ENCODE data around the gene MFAP5.

MFAP5 gene, protein sequence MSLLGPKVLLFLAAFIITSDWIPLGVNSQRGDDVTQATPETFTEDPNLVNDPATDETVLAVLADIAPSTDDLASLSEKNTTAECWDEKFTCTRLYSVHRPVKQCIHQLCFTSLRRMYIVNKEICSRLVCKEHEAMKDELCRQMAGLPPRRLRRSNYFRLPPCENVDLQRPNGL

DNA sequence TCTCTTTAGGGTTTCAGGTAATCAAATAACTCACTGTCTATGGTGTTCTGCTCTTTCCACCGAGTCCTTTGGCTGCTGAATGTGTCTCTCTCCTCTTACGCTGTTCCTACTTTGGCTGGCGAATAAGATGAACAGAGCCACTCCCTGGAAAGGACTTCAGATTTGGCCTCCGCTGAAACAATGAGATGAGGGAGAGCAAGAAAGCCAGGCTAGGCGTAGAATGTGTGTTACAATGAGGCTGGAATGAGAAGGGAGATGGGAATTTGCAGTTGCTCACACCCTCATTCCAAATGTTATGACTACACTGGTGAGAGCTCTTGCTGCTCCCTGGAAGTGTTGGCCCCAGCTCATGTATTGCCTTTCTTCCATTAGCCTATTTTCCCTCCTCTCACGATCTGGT, at the start of gene MFAP5:
TSS of gene MFAP5 (minus strand) at position 234 of the 400 bp plus-strand sequence. CDS start 722 bp downstream, outside the sequence.
- no peak for DNase-seq

DNA sequence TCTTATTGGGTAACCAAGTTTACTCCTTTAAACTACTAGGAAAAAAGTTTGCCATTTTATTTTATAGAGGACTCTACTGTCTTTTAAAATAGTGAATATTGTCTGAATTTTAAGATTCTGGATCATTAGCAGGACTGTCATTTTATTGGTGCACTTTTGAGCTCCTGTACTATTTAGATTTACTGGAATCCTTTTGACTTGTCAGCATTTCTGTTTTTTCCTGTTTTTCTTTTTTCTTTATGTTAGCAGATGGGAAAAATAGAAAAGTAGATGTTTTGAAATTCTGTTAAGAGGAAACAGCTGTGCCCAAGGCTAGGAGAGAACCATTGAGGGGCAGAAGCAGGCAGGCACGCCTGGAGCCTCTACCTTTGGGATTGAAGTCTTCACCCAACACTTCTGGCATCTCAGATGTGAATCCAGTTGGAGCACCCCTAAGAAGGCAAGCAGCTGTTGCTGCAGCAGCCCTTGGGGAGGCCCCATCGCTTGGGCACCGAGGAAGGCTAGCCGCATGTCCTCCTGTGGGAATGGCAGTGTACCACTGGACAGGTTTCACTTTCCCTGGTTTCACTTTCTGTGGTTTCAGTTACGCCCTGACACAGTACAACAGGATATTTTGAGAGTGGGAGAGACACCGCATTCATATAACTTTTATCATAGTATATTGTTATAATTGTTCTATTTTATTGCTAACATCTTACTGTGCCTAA, 46.7 kb upstream of the MFAP5 start:
- no peak for DNase-seq

- no peak for DNase-seq
Observed at GRCh38 chr12:8702159-8702558, 39.5 kb upstream of the MFAP5 start.

DNA sequence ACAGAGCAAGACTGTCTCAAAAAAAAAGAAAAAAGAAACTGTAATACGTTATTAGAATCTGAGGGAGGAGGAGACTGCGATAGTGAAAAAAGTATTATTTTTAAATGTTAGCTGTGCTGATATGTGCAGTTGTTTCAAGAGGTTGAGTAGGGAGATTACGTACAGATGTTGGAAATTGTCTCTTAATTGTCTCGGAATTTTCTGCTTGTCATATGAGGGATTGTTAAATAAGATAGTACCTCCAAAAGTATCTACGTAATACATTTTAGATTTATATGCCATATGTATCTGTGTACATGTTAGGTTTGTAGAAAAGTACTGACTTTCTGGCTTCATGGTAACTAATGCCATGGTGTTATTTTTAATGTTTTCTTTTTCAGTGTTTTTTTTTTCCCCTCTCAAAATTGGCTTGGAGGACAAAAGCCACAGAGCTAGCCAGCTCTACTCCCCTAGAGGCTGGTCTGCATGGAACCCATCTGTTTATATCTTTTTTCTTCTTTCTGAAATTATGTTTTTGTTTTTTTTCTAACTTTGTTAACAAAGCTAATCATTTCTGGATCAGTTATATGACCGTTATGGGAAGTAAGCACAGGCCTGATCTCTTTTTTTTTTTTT, 38.5 kb upstream of the MFAP5 start:
- no peak for DNase-seq

- DNase-seq, result no peak
Observed at GRCh38 chr12:8699714-8700113, 37.1 kb upstream of the MFAP5 start.

GRCh38 chr12:8698879-8699278, 36.3 kb upstream of the MFAP5 start:
- DNase-seq, result no peak

- DNase-seq, result no peak
Observed at GRCh38 chr12:8698132-8698851, 35.7 kb upstream of the MFAP5 start.

- DNase-seq, result no peak
Observed at GRCh38 chr12:8697476-8698131, 35.0 kb upstream of the MFAP5 start, which contains the start of gene RIMKLB. Gene RIMKLB, plus strand, starts transcription at chr12:8697991. Its CDS starts 15,876 bp downstream, at chr12:8713867.

- DNase-seq, result no peak
Observed at GRCh38 chr12:8697120-8697475, 34.5 kb upstream of the MFAP5 start.

GRCh38 chr12:8696442-8697090, 33.9 kb upstream of the MFAP5 start:
- DNase-seq, result no peak

- no peak for DNase-seq
Observed at GRCh38 chr12:8695116-8695515, 32.5 kb upstream of the MFAP5 start.

GRCh38 chr12:8692573-8692972, 29.9 kb upstream of the MFAP5 start:
- DNase-seq, result no peak

DNA sequence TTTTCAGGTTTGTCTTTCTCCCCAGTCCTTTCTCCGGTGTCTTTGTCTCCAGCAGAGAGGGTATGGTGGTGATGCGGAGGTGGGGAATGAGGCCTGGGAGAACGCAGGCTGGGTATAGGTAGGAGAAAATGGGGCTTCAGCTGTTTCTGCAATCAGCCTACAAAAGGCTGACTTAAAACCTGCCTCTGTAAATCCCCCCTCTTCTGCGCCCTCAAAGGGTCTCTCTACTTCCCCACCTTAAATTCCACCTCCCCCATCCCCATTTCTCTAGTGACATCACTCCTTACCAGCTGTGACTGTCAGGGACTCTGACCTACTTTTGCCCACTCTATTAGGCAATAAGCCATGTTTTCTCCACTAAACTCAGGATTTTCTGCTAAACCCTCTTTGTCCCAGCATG, 27.1 kb upstream of the MFAP5 start:
- DNase-seq, result no peak

DNA sequence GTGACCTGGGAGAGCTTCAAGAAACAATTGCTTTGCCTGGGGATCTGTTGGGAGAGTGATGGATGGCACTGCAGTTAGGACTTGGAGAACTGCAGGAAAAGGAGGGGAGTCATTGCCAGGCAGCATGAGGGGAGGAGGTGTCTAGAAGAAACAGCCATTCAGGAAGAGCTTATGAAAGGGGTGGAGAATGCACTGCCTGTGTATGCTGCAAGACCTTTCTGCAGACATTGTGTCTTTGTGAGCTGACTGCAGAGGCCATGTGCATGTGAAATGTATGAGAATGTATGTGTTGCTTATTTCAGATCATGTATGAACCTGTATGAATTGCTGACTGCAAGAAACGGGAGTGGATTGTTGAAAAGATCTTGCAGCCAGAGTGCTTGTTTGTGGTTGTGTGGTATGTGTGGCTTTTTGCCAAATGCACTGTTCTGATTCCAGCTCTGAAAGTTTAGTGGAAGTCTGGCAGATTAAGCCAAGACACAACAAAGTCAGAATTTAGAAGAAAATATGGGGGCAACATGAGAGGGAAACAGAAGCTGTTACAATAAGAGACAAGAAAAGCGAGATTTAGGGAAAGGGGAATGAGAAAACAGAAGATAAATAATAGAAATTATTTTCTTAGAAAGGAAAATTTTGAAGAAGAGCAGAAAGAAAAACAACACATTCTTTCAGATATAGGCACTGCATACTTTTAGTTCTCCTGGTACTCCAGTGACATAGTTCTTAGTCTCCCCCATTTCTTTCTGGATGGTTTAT, 25.4 kb upstream of the MFAP5 start:
- no peak for DNase-seq

DNA sequence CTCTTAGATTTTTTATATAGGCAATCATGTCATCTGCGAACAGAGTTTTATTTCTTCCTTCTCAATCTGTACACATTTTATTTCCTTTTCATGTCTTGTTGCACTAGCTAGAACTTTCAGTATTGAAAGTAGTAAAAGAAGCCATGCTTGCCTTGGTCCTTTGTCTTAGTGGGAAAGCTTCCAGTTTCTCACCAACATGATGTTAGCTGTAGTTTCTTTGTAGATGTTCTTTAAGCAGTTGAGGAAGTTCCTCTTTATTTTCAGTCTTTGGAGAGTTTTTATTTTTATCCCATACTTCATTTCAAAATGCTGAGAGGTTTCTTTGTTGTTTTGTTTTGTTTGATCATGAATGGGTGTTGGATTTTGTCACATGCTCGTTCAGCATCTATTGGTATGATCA, 22.4 kb upstream of the MFAP5 start:
- no peak for DNase-seq

- no peak for DNase-seq
Observed at GRCh38 chr12:8681129-8681884, 18.7 kb upstream of the MFAP5 start.

DNA sequence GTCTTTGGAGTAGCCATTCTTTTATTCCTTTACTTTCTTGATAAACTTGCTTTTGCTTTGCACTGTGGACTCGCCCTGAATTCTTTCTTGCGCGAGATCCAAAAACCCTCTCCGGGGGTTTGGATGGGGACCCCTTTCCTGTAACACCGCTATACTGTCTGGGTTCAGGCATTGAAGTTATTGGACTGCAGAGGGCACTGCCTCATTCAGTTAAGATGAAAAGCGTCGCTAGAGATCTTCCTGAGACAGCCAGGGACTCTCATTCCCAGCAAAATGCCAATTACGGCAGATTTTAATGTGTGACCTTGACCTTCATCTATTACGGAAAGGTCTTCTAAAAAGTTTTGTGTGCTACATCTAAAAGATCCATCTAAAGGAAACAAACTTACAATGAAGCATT, 17.9 kb upstream of the MFAP5 start:
- DNase-seq, result no peak

DNA sequence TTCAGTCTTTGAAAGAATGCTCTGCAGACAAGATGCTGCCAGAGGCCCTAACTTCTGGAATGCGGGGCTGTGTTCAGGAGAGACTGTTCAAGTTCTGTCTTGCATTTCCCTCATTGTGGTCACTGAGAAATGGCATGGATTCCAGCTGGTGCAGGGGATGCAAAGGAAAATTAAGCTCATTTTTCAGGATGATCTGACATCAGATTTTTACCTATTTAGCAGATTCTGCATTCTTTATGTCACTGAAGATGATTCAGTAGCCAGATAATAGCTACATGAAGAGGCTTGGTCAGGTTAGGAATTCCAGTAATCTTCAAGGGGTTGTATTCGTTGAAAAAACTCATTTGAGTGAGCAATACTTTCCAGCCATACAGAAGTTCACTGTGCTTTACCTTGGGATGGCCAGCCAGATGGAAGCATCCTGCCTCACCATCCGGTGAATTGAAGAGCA, 16.1 kb upstream of the MFAP5 start:
- DNase-seq, result no peak

DNA sequence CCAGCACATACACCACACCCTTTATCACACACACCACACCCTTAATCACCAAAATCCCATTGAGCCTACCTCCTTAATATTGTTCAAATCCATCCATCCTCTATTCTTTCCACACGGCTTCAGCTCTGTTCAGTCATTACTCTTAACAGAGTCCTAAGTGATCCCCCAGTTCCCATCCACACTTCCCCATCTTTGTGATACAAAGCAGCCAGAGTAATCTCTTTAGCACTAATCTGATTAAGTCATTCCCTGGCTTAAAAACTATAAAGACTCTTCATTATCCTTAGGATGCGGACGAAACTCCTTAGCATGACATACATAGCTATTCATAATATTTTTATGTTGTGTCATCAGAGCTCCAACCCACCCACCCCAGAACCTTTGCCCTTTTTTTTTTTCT, 14.7 kb upstream of the MFAP5 start:
- DNase-seq, result no peak

GRCh38 chr12:8676651-8677050, 14.0 kb upstream of the MFAP5 start:
- DNase-seq, result no peak

- DNase-seq, result no peak
Observed at GRCh38 chr12:8675591-8676036, 13.0 kb upstream of the MFAP5 start.
